Effector CD8-positive, alpha-beta T cell (primary cell): ENCODE measurements around the gene MEGF6.

Source experiments
- DNase-seq: peaks from one replicate; lab custom pipeline; 2025; lab: John Stamatoyannopoulos, UW

Gene MEGF6

DNA sequence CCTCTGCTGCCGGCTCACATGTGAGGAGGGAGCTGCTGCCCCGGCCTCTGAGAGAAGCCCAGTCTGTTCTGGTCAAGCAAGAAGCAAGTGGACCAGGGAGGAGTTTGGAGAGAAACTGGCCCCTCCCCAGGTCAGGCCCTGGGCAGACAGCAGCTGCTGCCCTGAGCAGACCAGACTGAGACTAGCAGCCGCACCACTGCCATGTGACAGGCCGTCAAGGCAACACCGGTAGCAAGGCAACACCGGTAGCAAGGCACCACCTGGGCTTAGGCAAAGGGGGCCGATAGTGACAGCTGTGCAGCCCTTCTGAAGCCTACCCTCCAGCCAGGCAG, 106.5 kb downstream of the MEGF6 start:
- no peak for DNase-seq

GRCh38 chr1:3504151-3504821, 107.0 kb downstream of the MEGF6 start:
- no peak for DNase-seq

- no peak for DNase-seq
Observed at GRCh38 chr1:3503525-3503886, 107.8 kb downstream of the MEGF6 start.

DNA sequence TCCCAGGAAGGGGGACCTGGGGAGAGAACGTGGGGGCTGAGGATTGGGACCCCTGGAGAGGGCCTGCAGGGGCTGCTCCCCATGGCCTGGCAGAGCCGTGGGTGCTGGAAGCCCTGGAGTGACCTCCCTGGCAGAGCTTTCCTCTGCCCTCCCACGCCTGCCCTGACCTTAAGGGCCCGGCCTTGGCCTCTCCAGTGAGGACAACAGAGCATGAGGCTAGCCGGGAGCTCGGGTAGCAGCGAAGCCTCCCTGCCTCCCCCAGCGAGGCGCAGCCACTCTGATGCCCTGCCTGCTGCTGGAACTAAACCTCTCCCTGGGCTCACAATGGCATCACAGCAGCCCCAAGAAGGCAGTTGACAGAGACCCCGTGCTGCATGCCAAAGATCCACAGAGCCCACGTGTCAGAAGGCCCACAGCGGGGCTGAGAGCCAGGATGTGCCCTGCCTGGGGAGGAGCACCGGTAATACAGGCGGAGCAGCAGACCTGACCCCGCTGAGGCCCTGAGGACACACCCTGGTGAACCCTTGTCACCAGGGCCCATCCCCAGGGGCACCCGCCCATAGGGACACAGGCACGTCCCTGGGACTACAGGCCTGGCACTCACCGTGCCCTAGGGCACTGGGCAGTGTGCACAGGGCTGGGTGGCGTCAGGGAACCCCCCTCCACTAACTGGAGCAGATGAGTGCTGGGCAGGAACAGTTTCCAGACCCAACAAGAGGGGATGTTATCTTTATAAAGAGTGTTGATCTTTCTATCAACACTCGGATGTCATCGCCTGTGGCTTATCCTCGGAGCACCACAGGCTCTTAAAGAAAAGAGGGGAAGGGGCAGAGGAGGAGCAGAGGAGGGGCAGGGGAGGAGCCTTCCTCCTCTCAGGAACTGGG, 108.4 kb downstream of the MEGF6 start:
- DNase-seq: no peak

DNA sequence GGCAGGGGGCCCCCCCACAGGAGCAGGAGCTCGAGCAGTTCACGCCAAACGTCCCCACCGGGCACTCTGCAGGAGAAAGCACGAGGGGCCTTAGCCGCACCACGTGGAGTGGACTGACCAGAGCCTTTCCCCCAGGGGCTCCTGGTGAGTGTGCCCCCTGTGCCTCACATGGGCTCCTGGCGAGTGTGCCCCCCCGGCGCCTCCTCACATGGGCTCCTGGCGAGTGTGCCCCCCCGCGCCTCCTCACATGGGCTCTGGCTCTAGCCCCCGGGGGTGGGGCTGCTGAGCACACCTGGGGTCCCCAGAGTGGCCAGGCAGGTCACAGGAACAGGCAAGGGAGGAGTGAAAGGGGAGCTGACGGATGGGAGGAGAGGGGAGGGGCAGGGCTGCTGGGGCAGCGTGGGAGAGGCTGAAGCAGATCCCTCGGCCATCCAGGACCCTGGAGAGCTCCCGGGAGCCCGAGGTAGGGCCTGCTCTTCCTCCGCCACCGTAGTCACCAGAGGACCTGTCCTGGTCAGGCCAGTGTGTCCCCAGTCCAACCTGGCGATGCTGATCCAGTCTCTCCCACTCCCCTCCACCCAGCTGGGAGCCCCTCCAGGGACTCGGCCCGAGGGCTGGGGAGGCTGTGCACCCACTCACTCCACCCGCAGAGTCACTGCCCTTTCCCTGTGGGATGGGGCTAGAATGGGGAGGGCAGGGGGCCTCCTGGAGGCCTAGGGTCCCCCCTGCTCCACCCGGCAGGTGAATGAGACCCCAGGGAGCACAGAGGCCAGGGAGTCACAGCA, 109.3 kb downstream of the MEGF6 start:
- peak; percentile 23 for DNase-seq

GRCh38 chr1:3501437-3501836, 109.9 kb downstream of the MEGF6 start:
- no peak for DNase-seq

- DNase-seq: no peak
Observed at GRCh38 chr1:3500265-3500835, 111.0 kb downstream of the MEGF6 start.

- DNase-seq: no peak
Observed at GRCh38 chr1:3499611-3500010, 111.7 kb downstream of the MEGF6 start.

DNA sequence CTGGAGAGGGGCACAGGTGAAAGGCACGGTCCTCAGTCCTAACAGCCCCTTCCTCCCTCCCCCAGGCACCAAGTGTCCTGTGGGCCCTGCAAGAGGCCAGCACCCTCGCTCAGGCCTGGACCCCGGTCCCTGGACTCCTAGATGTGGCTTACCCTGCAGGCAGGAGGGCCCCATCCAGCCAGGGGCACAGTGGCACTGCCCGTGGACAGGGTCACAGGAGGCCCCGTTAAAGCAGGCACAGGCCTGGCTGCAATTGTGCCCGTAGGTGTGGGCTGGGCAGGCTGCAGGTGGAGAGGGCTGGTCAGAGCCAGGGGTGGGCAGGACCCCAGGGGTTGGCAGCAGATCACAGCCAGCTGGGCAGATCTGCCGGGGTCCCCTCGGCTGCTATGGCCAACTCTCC, 112.3 kb downstream of the MEGF6 start:
- no peak for DNase-seq

DNA sequence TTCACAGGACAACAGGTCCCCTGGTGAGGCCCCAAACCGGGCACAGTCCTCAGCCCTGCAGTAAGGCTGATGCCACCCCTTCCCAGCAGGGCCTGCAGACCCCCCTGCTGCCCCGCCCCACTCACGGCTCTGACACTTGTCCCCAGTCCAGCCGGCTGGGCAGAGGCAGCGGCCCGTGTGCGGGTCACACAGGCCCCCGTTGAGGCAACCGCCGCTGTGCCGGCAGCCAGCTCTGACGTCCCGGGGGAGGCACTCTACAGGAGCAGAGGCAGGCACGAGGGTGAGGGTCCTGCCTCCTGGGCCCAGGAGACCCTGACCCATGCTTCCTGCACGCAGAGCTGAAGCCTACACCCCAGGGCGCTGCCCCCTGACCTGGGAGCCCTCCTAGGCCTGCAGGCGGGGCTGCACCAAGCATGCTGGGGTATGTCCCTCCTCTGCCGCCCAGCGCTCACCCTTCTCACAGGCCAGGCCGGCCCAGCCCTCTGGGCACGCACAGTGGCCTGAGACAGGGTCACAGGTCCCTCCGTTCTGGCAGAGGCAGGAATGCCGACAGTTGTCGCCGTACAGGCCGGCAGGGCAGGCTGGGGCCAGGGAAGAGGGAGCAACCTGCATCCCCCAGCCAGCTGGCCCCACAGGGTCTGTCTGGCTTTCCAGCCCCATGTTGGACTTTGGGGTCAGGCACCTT, 112.9 kb downstream of the MEGF6 start:
- DNase-seq: no peak

DNA sequence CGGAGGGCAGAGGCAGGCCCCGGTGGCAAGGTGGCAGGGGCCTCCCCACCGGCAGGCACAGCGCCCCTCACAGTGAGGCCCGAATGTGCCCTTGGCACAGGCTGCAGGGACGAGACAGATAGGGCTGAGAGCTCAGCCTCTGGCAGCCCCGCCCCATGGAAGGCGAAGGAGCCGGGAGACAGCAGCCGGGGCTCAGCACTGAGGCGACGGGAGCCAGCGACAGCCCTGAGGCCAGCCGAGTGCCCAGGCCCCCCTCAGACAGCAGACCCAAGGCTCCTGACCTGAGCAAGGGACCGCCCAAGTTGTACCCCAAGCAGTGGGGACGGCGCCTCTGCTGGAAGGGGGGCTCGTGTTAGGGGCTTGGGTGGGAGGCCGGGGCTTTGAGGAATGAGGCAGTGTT, 113.8 kb downstream of the MEGF6 start:
- no peak for DNase-seq

DNA sequence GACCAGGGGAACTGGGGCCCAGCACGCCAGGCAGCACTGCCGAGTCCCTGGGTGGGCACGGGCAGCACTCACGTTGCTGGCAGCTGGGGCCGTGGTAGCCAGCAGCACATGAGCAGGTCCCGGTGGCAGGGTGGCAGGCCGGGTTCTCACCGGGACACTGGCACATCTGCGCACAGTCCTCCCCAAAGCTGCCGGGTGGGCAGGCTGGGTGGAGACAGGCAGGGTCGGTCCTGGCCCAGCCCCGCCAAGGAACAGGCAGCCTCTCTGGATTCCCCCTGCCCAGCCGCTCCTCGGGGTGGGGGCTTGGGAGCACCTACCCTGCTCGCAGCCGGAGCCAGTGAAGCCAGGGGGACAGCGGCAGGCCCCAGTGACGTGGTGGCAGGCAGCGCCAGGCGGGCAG, 114.4 kb downstream of the MEGF6 start:
- DNase-seq: no peak

DNA sequence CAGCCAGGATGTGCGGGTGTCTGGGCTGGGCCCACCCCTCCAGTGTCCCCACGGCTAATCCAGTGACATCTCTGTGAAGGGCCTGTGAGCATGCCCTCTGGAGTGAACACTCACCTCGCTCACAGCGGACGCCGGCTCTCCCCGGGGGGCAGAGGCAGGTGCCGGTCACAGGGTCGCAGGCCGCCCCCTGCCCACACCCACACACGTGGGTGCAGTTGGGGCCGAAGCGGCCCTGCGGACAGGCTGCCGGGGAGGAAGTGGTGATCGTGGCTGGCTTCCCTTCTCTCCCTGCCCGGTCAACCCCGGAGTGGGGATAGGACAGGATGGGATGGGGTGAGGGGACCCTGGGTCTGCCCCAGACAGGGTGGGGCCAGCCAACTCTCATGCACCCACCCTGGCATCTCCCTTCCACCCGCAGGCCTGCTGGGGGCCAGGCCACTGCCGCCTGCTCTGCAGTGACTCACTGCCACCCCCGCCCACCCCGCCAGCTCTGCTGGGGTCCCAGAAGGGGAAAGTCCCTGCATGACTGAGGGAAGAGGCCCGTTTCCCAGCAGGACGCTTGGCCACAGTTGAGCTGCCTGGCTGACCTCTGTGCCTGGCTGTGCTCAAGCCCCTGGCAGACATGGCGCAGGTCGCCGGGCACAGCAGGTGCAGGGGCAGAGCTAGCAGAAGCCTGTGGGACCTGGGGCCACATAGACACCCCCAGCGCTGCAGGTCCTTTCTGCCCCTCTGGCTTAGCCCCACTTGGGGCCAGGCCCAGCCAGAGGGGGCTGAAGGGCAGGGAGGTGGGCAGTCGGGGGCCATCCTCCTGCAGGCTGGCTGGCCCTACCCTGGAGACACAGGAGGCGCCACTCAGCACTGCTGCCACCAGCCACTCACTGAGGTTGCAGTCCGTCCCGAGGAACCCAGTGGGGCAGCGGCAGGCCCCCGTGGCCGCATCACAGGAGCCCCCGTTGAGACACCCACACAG, 115.2 kb downstream of the MEGF6 start:
- DNase-seq: no peak

DNA sequence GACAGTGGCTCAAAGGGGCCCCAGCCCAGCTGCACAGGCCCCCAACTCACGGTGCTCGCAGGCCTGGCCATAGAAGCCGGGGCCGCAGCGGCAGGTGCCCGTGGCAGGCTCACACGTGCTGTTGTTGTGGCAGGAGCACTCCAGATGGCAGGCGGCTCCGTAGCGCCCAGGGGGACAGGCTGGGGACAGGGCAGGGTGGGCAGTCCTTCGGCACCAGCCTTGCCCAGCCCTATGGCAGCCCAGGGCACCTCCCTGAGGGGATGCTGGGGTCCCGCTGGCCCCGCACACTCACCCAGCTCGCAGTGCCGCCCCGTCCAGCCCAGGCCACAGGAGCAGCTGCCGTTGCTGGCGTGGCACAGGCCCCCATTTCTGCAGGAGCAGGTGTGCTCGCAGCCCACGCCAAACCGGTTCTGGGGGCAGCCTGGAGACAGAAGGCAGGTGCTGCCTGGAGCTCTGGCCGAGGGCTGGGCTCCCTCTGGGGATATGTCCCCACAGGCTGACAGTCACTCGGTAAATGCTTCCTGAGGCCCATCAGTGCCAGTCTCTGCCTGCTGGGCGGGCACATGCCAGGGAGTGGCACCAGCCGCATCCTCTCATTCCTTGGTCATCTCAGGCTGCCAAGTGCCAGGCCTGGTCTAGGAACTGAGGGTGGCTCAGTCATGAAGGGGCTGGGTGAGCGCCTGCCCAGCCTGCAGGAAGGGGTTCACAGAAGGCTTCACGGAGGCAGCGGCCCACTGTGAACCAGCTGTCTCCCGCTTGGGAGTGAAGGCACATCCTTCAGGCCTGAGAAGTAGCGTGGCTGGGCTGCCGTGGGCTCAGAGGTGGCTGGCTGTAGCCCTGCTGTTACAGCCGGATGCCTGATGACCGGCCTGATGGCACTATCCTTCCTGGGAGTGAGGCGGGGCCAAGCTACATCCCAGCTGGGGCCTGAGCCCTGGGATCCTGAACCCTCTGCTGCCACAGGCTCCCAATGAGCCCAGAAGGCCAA, 116.7 kb downstream of the MEGF6 start:
- no peak for DNase-seq

- no peak for DNase-seq
Observed at GRCh38 chr1:3492545-3493246, 118.6 kb downstream of the MEGF6 start.

- DNase-seq: peak; percentile 80
Observed at GRCh38 chr1:3491291-3492246, 119.7 kb downstream of the MEGF6 start.

DNA sequence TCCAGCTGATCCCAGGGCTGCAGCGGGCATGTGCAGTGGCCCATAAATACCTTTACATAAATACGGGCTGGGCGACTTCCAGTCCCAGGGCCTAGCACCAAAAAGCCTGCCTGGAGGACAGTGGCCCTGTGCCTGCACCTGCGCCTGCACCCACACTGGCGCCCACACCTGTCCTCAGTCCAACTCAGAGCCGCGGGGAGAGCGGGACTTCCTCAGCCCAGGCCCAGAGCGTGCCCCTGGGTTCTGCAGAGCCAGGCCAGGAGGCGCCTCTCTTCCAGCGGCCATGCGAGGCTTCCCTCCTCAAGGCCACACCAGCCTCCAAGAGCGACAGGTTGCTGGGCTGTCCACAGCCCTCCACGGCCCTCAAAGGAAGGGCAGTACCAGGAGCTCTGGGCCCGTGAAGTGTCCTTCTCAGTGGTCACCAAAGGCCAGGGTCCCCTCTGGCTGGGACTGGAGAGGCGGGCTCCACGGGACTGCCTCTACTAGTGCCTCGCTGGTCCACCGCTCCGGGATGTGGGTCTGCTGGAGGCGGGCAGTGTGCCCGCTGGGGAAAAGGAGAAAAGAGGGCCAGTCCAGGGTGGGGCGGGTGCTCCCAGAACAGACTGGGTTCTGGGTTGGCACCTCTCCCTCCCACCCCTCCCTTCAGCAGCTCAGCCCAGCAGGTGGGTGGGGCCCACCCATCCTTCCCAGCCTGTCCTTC, 121.1 kb downstream of the MEGF6 start:
- no peak for DNase-seq
